Hepatocyte (in vitro differentiated cells): ENCODE measurements around the gene TXNDC11. TPM values are rescaled to one million over a fixed set of nuclear protein-coding genes. Genes with fewer than 3 reads are reported as not detected.

Source experiments
- DNase-seq: peaks from one replicate; pipeline ENCODE4 v3.0.0-alpha.2; 2016; ENCODE audit warnings: low spot score
- H2AFZ ChIP-seq: fragments of 200-600 bp; sonication (generic); 2 replicates; pipeline ENCODE4 v1.6.0; 2016; ENCODE audit warnings: antibody characterized with exemption, mild to moderate bottlenecking
- H3K27ac ChIP-seq: fragments of 200-600 bp; sonication (generic); 2 replicates; pipeline ENCODE4 v1.5.1; 2016; ENCODE audit warnings: mild to moderate bottlenecking
- H3K27me3 ChIP-seq: fragments of 200-600 bp; sonication (generic); 2 replicates; pipeline ENCODE4 v1.6.1; 2016
- H3K36me3 ChIP-seq: fragments of 200-600 bp; sonication (generic); replicated peaks from 2 replicates; pipeline ENCODE4 v1.5.1; 2016; ENCODE audit warnings: low read depth; ENCODE audit not compliant: insufficient read depth
- H3K4me1 ChIP-seq: fragments of 200-600 bp; sonication (generic); 2 replicates; pipeline ENCODE4 v1.5.1; 2016; ENCODE audit warnings: mild to moderate bottlenecking, moderate library complexity; ENCODE audit not compliant: insufficient read depth
- H3K4me2 ChIP-seq: fragments of 200-600 bp; sonication (generic); 2 replicates; pipeline ENCODE4 v1.6.0; 2016
- H3K4me3 ChIP-seq: fragments of 200-600 bp; sonication (generic); 2 replicates; pipeline ENCODE4 v1.5.1; 2016; ENCODE audit warnings: mild to moderate bottlenecking
- H3K79me2 ChIP-seq: fragments of 200-600 bp; sonication (generic); 2 replicates; pipeline ENCODE4 v1.6.0; 2017; ENCODE audit warnings: mild to moderate bottlenecking
- H3K9me2 ChIP-seq: fragments of 200-600 bp; sonication (generic); replicated peaks from 2 replicates; pipeline ENCODE4 v1.6.0; 2017; ENCODE audit warnings: mild to moderate bottlenecking; ENCODE audit not compliant: insufficient read depth
- H3K9me3 ChIP-seq: fragments of 200-600 bp; sonication (generic); 2 replicates; pipeline ENCODE4 v1.5.1; 2016; ENCODE audit warnings: low read depth, mild to moderate bottlenecking
- H4K20me1 ChIP-seq: fragments of 200-600 bp; sonication (generic); 2 replicates; pipeline ENCODE4 v1.6.0; 2016; ENCODE audit warnings: mild to moderate bottlenecking; ENCODE audit not compliant: insufficient read depth, poor library complexity, severe bottlenecking
- EZH2 ChIP-seq: fragments of 200-600 bp; sonication (generic); IDR thresholded peaks from 2 replicates; pipeline ENCODE4 v1.6.1; 2016; ENCODE audit warnings: antibody characterized with exemption, mild to moderate bottlenecking, borderline replicate concordance
- EZH2phosphoT487 ChIP-seq: fragments of 200-600 bp; sonication (generic); IDR thresholded peaks from one replicate; pipeline ENCODE4 v1.6.1; 2018; ENCODE audit warnings: antibody characterized with exemption, mild to moderate bottlenecking, low read depth, moderate library complexity; ENCODE audit not compliant: unreplicated experiment, severe bottlenecking
- WGBS: methylation state at CpG from one replicate; pipeline ENCODE4 v1.1.6; 2016; ENCODE audit warnings: low lambda C conversion rate; ENCODE audit errors: missing lambda C conversion rate; 5-methylcytosine and 5-hydroxymethylcytosine counted together
- polyA plus RNA-seq: library from polyadenylated mRNA; unstranded; fragments of >200 nt; fragmentation: Nextera tagmentation; extraction: Ambion mirVana; gene quantifications from 2 replicates; pipeline ENCODE4 v1.2.1, GENCODE V29; 2016
- total RNA-seq: library from RNA; depleted of rRNA; stranded (reverse); fragments of >200 nt; gene quantifications from 2 replicates; pipeline ENCODE4 v1.2.3, GENCODE V29; 2014
- TF ChIP-seq, protein P1 (sequence below): fragments of 200-600 bp; sonication (generic); IDR thresholded peaks from 2 replicates; pipeline ENCODE4 v1.5.1; 2016; ENCODE audit warnings: antibody characterized with exemption, mild to moderate bottlenecking; ENCODE audit not compliant: poor library complexity

Gene TXNDC11
- total and polyA plus RNA-seq, 2 experiments from 2014 or later, result 58.5 to 59.4 TPM

DNA sequence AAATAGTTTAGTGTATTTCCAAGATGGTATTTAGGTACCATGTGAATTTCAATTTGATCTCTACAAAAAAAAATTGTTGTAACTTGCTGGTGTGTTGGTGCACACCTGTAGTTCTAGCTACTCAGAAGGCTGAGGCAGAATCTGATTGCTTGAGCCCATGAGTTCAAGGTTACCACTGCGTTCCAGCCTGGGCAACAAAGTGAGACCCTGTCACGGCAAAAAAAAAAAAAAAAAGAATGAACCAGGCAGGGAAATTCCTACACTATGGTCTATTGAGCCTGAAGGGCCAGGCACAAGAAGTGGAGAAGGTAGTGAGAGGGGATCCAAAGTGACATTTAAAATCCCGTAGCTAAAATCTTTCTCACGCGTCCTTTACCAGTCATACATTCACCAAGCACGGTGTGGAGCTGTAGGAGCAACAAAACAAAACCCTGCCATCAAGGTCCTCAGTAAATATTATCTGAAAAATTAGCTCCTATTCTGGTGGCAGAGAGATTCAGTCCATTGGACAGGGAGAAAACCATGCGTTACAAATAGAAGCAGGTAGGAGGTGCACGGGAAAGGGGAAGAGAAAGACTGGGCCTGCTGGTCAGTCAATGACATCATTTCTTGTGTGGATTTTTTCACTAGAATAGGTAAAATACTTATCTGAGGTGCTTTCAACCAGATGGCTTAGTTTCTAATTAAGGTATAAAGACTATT, 27.3 kb downstream of the TXNDC11 start:
- no peak overlapping the region for H2AFZ ChIP-seq
- H3K4me2 ChIP-seq, result no peak overlapping the region
- no peak for DNase-seq
- no peaks in the 10 kb centered on the region for H3K9me2 ChIP-seq
- no peaks in the 10 kb centered on the region for H3K36me3 ChIP-seq
- no peaks in the 10 kb centered on the region for H3K9me3 ChIP-seq
- no peak overlapping the region for H3K4me3 ChIP-seq
- 91% methylated on average over 8 of the region's 8 CpGs for WGBS
- H3K27ac ChIP-seq, result no peak overlapping the region
- TF ChIP-seq, protein P1, sequence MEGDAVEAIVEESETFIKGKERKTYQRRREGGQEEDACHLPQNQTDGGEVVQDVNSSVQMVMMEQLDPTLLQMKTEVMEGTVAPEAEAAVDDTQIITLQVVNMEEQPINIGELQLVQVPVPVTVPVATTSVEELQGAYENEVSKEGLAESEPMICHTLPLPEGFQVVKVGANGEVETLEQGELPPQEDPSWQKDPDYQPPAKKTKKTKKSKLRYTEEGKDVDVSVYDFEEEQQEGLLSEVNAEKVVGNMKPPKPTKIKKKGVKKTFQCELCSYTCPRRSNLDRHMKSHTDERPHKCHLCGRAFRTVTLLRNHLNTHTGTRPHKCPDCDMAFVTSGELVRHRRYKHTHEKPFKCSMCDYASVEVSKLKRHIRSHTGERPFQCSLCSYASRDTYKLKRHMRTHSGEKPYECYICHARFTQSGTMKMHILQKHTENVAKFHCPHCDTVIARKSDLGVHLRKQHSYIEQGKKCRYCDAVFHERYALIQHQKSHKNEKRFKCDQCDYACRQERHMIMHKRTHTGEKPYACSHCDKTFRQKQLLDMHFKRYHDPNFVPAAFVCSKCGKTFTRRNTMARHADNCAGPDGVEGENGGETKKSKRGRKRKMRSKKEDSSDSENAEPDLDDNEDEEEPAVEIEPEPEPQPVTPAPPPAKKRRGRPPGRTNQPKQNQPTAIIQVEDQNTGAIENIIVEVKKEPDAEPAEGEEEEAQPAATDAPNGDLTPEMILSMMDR, result no peak
- H4K20me1 ChIP-seq, result no peaks in the 10 kb centered on the region
- peaks cover 8% of the 10 kb centered on the region for H3K4me1 ChIP-seq
- peaks cover 42% of the 10 kb centered on the region for H3K79me2 ChIP-seq
- no peaks in the 10 kb centered on the region for H3K27me3 ChIP-seq

DNA sequence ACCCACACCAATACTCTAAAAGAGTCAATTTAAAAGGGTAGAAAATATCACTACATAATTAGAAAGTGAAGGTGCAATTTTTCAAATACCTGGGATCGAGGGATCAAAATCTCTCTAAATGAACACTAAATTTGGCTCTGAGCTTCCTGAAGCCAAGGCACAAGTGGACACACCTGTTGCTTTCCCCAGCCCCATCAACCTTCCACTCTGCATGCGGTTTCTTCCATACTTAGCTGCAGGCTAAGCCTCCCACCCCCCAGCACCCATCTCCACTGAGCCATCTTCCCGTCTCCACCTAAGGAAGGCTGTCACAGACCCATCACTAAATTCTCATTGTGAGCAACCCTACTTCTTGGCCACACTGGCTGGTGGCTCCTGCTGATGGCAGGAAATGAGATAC, 30.5 kb downstream of the TXNDC11 start:
- Histone ChIP-seq H3K4me2 (no peak overlapping the region), H3K9me2 (no peaks in the 10 kb centered on the region), H3K36me3 (no peaks in the 10 kb centered on the region), H3K4me1 (peaks cover 8% of the 10 kb centered on the region), H4K20me1 (no peaks in the 10 kb centered on the region), H3K27ac (no peak overlapping the region), H3K9me3 (no peaks in the 10 kb centered on the region), H3K27me3 (no peaks in the 10 kb centered on the region), H3K4me3 (no peak overlapping the region), H3K79me2 (peaks cover 45% of the 10 kb centered on the region), H2AFZ (no peak overlapping the region)
- TF ChIP-seq EZH2phosphoT487 (no peak), EZH2 (no peak)
- no peak for DNase-seq
- WGBS, result 98% methylated on average over 3 of the region's 3 CpGs

DNA sequence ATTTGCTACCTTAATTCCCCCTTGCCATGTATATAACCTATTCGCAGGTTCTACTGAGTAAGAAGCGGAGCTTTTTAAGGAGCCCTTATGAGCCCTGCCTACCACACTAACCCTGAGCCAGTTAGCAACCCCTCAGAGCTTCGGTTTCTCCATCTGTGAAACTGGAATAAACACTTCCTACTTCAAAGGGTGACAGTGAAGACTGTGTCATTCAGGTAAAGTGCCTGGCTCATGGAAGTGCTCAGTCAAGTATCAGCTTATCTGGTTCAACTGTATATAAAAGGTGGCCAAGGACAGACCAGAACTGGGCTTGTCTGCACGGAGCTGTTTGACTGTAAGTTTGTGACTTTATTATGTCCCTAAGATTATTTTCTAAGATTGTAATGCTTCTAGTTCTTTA, 31.0 kb downstream of the TXNDC11 start:
- no peak overlapping the region for H2AFZ ChIP-seq
- H4K20me1 ChIP-seq, result no peaks in the 10 kb centered on the region
- peaks cover 8% of the 10 kb centered on the region for H3K4me1 ChIP-seq
- TF ChIP-seq EZH2 (no peak), EZH2phosphoT487 (no peak)
- TF ChIP-seq, protein P1, result no peak
- DNase-seq, result no peak
- 87% methylated on average over 4 of the region's 4 CpGs for WGBS
- peaks cover 50% of the 10 kb centered on the region for H3K79me2 ChIP-seq
- no peaks in the 10 kb centered on the region for H3K36me3 ChIP-seq
- H3K4me3 ChIP-seq, result no peak overlapping the region
- H3K27me3 ChIP-seq, result no peaks in the 10 kb centered on the region
- no peak overlapping the region for H3K4me2 ChIP-seq
- no peaks in the 10 kb centered on the region for H3K9me2 ChIP-seq
- no peak overlapping the region for H3K27ac ChIP-seq
- no peaks in the 10 kb centered on the region for H3K9me3 ChIP-seq

DNA sequence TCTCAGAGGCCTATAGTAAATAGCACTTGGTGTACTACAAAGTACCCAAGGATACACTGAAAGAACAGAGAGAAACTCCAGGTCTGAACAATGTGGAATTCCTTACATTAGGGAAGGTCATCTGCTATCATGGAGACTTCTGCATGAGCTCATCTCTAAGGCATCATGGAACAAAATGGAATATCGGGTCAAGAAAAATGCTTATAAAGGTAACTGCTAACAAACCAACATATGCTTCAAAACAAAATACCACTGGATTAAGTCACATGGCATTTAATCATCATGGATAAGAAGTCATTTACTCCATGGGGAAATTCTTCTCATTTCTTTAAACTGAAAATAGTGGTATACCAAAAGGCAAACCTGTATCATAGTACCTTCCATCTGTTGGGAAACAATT, 34.2 kb downstream of the TXNDC11 start:
- no peak overlapping the region for H2AFZ ChIP-seq
- H3K9me3 ChIP-seq, result no peaks in the 10 kb centered on the region
- no peak overlapping the region for H3K27ac ChIP-seq
- WGBS, result 96% methylated on average over 1 of the region's 1 CpG
- no peaks in the 10 kb centered on the region for H4K20me1 ChIP-seq
- no peaks in the 10 kb centered on the region for H3K9me2 ChIP-seq
- no peak for DNase-seq
- H3K4me3 ChIP-seq, result no peak overlapping the region
- TF ChIP-seq, protein P1, result no peak
- TF ChIP-seq EZH2 (no peak), EZH2phosphoT487 (no peak)
- H3K79me2 ChIP-seq, result peaks cover 51% of the 10 kb centered on the region
- H3K27me3 ChIP-seq, result no peaks in the 10 kb centered on the region
- H3K4me1 ChIP-seq, result no peaks in the 10 kb centered on the region
- H3K36me3 ChIP-seq, result no peaks in the 10 kb centered on the region
- no peak overlapping the region for H3K4me2 ChIP-seq
